ENCODE results near the gene TBXAS1. TPM values are rescaled to one million over a fixed set of nuclear protein-coding genes. Genes with fewer than 3 reads are reported as not detected.

The TBXAS1 gene
- total RNA-seq, 1 donor from 2014 or later, result 3.8 TPM

DNA sequence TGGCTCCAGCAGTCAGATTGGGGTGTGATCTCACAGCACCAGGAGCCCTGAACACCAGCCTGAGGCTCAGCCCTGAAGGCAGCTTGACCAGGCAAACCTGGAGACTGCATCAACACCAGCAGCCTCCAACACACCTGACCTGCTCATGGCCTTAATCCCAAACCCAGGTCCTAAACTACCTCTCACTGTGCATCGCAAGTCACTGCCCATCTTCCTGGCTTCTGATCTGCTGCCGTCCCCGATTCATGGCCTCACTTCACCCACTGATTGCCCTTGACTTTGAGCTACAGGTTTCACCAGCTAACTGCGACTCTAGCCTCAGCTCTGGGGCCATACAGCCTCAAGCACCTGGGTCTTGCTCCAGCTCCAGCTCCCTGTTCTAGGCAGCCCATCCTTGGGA, 184.6 kb downstream of the TBXAS1 start:
- no peak for DNase-seq (ENCODE audit: low spot score in 2 of 2)
- Histone ChIP-seq H3K27ac (no peak overlapping the region), H3K9me3 (no peaks in the 10 kb centered on the region), H3K4me1 (no peaks in the 10 kb centered on the region), H3K4me3 (no peak overlapping the region), H3K27me3 (no peaks in the 10 kb centered on the region), H3K36me3 (no peaks in the 10 kb centered on the region)
- intact Hi-C loops (cut with DNase I), result no loop called here
- TF ChIP-seq, protein P1, sequence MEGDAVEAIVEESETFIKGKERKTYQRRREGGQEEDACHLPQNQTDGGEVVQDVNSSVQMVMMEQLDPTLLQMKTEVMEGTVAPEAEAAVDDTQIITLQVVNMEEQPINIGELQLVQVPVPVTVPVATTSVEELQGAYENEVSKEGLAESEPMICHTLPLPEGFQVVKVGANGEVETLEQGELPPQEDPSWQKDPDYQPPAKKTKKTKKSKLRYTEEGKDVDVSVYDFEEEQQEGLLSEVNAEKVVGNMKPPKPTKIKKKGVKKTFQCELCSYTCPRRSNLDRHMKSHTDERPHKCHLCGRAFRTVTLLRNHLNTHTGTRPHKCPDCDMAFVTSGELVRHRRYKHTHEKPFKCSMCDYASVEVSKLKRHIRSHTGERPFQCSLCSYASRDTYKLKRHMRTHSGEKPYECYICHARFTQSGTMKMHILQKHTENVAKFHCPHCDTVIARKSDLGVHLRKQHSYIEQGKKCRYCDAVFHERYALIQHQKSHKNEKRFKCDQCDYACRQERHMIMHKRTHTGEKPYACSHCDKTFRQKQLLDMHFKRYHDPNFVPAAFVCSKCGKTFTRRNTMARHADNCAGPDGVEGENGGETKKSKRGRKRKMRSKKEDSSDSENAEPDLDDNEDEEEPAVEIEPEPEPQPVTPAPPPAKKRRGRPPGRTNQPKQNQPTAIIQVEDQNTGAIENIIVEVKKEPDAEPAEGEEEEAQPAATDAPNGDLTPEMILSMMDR (IDR thresholded peaks at IDR 0.05), result no peak

DNA sequence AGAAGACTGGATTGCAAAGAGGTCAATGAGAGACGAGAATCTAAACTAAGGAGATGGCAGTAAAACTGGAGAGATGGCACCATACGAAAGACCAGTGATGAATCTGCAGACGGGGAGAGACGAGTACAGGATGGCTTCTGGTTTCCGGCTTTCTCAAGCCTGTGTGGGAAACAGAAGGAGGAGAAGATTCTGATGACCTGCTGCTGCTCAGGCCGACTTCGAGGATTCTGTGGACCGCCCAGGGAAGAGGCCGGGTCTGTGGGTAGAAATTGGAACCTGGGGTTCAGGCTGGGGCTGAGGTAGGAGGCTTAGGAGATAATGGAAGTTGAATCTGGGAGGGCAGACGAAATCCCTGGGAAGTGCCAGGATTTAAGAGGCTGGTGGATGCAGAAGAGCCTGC, 185.1 kb downstream of the TBXAS1 start:
- TF ChIP-seq, protein P1 (IDR thresholded peaks at IDR 0.05), result no peak
- DNase-seq (ENCODE audit: low spot score in 2 of 2), result no peak
- Histone ChIP-seq H3K36me3 (no peaks in the 10 kb centered on the region), H3K4me3 (no peak overlapping the region), H3K9me3 (no peaks in the 10 kb centered on the region), H3K27me3 (no peaks in the 10 kb centered on the region), H3K27ac (no peak overlapping the region), H3K4me1 (no peaks in the 10 kb centered on the region)
- intact Hi-C loops (cut with DNase I), result no loop called here

DNA sequence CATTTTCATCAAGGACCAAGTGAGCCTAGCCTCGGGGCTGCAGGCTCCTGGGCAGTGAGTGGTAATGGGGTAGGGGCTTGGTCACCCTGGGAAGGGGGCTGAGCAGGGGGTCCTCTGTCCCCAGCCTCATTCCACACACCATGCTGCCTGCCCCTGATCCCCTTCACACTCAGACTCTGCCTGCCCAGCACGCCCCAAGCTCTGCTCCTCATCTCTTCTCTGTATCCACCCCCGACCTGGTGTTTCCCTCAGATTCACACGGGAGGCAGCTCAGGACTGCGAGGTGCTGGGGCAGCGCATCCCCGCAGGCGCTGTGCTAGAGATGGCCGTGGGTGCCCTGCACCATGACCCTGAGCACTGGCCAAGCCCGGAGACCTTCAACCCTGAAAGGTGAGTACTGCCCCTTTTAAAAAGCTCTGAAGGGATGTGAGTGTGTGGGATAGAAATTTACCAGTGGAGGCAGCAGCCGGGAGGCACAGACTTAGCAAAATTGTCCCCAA, 186.5 kb downstream of the TBXAS1 start:
- Histone ChIP-seq H3K27ac (no peak overlapping the region), H3K36me3 (no peaks in the 10 kb centered on the region), H3K9me3 (no peaks in the 10 kb centered on the region), H3K4me3 (no peak overlapping the region), H3K4me1 (no peaks in the 10 kb centered on the region), H3K27me3 (no peaks in the 10 kb centered on the region)
- DNase-seq (ENCODE audit: low spot score in 2 of 2), result no peak
- TF ChIP-seq, protein P1 (IDR thresholded peaks at IDR 0.05), result no peak
- intact Hi-C loops (cut with DNase I), result no loop called here

DNA sequence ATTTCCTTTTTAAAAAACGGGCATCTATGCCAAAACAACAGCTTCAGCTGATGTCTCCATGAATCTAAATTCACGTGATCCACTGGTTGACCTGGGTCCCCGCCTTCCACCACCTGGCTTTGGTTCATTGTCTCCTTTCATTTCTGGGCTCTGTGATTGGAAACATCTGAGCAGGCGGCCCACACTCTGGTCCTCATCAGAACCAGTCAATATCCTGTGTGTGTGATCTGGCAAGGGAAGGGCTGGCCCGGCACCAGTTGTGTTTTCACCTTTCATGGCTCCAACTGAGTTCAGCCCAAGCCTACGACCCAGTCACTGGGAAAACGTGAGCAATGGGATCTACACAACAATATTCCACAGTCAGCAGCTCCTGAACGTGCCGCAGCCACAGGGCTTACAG, 187.5 kb downstream of the TBXAS1 start:
- TF ChIP-seq, protein P1 (IDR thresholded peaks at IDR 0.05), result no peak

DNA sequence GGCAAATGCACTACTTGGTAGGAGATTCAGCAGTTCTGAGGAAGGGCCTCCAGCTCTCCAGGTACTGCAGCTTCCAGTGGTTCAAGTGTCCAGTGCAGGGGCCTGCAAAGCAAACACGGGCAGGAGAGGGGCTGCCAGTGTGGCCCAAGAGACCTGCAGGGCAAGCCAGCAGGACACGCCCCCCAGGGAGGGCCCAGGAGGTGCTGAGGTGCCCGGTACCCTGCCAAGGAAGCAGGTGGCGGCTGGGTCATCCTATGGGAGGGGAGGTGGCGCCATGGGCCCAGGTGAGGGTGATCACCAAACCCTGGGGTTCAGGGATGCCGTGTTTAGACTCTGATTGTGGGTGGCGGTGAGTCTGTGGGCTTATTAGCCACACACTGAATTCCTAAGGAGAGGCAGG, 188.0 kb downstream of the TBXAS1 start:
- no peak for DNase-seq (ENCODE audit: low spot score in 2 of 2)
- Histone ChIP-seq H3K4me3 (no peak overlapping the region), H3K36me3 (no peaks in the 10 kb centered on the region), H3K9me3 (no peaks in the 10 kb centered on the region), H3K27ac (no peak overlapping the region), H3K27me3 (no peaks in the 10 kb centered on the region), H3K4me1 (peaks cover 0 to 1% of the 10 kb centered on the region in 2 donors)
- intact Hi-C loops (cut with DNase I), result no loop called here
- TF ChIP-seq, protein P1 (IDR thresholded peaks at IDR 0.05), result no peak

More for the DNA sequence above, 187.5 kb downstream of the TBXAS1 start:
- H3K36me3 ChIP-seq, result no peaks in the 10 kb centered on the region
- H3K27ac ChIP-seq, result no peak overlapping the region
- H3K4me3 ChIP-seq, result no peak overlapping the region
- intact Hi-C loops (cut with DNase I), result no loop called here
- no peaks in the 10 kb centered on the region for H3K9me3 ChIP-seq
- H3K27me3 ChIP-seq, result no peaks in the 10 kb centered on the region
- no peaks in the 10 kb centered on the region for H3K4me1 ChIP-seq
- DNase-seq (ENCODE audit: low spot score in 2 of 2), result no peak

DNA sequence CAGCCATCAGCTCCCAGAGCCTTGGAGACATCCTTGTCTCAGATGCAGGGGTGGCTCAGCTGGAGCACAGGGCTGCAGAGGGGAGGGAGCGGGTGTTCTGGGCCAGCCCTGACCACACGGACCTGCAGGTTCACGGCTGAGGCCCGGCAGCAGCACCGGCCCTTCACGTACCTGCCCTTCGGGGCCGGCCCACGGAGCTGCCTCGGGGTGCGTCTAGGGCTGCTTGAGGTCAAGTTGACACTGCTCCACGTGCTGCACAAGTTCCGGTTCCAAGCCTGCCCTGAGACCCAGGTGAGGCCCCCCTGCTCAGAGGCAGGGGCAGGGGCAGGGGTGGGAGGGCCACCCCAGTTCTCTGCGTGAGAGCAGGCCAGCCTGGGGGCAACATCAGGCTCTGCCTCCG, 188.5 kb downstream of the TBXAS1 start:
- no peak for DNase-seq (ENCODE audit: low spot score in 2 of 2)
- no peaks in the 10 kb centered on the region for H3K27me3 ChIP-seq

More for the DNA sequence above, 188.5 kb downstream of the TBXAS1 start:
- Histone ChIP-seq H3K9me3 (no peaks in the 10 kb centered on the region), H3K36me3 (no peaks in the 10 kb centered on the region), H3K27ac (no peak overlapping the region), H3K4me1 (peaks cover 3 to 4% of the 10 kb centered on the region in 2 donors), H3K4me3 (no peak overlapping the region)
- TF ChIP-seq, protein P1 (IDR thresholded peaks at IDR 0.05), result no peak
- intact Hi-C loops (cut with DNase I), result no loop called here
